Stimulated activated CD8-positive, alpha-beta memory T cell treated with anti-CD3 and anti-CD28 coated beads, Interleukin-7, amount 100 ng/mL, for 1 hour (primary cell): Measurements from ENCODE around the gene TMEM51.

Experiments
- DNase-seq, 2 donors: peaks; one replicate each; pipeline ENCODE4 v3.0.0-alpha.2; 2020; ENCODE audit warnings: low read depth in 2 of 2

The TMEM51 gene

DNA sequence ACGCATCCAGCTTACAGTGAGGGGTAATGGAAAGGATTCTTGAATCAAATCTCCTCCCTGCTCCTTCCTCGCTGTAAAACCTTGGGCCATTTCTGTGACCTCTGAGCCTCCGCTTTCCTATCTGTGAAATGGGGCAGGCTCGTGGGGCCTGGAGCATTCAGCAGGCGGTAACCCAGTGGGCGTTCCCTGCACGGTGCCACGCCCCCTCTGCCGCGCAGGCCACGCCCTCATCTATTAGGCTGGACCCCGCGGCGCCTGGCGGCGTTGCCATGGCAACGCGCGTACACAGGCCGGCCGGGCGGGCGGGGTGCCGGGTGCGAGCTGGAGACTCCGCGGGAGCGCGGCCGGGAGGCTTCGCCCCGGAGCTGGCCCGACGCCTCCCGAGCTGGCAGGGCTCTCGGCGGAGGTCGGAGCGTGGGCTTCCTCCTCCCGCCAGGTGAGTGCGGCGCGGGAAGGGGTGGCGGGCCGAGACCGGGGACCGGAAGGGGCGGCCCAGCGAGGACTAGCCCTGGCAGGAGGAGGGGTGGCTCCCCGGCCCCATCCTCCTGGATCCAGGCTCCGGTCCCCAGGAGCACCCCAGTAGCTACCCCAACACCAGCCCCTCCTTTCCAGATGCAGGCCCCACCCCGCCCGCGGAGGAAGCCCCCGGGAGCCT, 93.5 kb downstream of the TMEM51 start, which contains the start of gene FHAD1:
Gene FHAD1 (plus strand): TSS at position 264 of the 655 bp plus-strand sequence. CDS start 4,562 bp downstream, outside the sequence.
- peak in 1 of 2 donors; percentile 9 for DNase-seq

DNA sequence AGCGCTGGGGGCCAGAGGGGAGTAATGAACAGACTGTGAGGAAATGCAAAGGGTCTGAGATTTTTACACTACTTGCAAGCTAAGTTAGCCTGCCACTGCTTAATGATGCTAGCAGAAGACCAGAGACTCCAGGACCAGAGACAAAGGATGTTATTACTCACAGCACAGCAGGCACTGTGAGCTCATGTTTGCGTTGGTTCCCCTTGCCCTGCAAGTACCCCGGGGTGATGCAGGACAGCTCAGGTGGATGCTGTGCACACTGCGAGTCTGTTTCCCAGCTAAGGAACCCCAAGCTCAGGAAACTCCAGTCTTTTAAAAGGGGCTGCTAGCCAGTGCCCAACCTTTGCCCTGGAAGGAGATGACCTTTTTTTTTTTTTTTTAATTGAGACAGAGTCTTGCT, 94.7 kb downstream of the TMEM51 start:
- no peak for DNase-seq

DNA sequence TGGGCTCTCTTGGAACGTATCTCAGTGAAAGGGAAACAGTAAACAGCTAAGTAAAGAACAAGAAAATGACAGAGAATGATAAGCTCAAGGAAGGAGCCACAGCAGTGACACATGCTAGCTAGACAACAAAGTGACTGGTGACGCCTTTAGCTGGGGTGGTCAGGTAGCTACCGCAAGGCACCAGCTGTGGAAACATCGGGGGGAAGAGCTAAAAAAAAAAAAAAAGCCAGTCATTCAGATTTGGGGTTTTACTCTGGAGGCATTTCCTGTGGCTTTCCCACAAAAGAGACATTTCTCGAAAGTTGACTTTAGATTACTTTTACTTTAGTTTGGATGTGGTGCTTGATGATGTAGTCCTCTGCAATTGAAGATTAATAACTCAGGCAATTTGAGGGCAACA, 95.5 kb downstream of the TMEM51 start:
- DNase-seq, result peak in 1 of 2 donors; percentile 18

DNA sequence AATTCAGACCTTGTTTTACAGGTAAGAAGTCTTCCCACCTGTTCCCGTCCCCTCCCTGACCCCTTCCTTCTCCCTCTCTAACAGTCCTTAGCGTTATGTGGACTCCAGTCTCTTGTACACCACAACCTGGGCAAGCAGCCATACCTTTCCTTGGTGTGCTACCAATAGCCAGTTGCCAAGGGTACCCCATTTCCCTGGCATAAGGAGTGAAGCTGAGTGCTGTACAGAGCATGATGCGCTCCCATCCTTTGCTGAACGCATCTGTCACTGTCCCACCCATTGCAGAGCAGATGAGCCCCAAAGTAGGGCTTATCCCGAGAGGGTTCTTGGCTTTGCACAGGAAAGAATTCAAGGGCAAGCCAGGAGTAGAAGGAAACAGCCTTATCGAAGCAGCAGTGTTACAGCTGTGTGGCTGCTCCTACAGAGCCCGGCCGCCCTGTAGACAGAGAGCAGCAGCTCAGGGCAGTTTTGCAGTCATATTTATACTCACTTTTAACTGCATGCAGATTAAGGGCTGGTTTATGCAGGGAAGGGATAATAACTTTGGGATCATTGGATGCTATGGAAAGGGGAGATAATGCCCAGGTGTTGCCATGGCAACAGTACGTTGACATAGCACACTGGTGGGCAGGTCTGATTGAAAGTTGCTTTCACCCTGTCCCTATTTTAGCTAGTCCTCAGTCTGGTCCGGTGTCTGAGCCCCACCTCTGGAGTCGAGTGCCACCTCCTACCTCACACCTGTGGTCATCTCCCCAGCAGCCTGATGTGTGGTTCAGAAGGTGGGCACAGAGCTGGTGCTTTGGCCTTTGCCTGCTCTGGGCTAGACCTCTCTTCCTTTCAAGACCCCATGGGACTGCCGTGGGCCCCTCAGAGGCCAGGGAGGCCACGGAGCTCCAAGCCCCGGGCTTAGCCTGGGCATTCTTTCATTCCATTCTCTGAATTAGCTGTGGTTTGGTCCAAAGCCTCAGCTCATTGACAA, 98.6 kb downstream of the TMEM51 start:
- DNase-seq, result no peak

DNA sequence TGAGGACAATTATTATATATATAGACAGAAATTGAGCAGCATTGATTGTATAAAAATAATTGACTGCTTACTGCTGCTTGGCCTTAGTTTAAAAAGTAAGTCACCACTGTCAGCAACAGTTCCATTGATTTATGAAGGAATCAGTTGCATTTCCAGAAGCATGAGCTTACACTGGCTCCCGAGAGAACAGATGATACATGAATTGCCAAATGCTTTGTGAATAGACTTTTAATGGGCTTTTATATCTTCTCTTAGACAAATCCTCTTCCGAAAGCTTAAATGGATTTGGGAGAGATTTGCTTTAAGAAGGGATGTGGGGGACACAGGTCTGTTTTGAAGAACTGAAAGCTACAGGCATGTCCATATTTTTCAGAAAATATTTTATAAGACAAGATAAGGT, 101.0 kb downstream of the TMEM51 start:
- DNase-seq, result no peak

DNA sequence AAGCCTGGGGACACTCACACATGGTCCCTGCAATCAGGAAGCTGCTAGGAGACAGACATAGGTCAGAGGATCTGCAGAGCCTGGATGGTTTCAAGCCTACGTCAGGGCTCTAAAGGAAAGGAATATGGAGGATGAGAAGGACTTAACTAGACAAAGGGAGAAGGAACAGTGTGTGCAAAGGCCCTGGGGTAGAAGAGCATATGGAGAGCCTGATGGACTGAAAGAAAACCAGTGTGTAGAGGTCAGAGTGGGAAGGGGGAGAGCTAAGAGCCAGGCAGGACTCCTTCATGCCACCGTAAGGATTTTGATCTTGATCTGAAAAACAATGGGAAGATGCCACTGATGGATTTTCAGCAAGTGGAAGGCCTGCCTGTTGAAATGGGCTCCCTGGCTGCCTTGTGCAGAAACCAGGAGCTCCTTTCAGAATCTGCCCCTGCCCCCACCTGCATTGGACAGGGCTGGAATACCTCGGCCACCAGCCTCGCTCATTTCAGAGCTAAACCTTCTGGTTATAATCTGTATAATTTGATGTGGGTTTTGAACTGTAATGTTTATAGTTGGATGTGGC, 102.1 kb downstream of the TMEM51 start:
- no peak for DNase-seq

DNA sequence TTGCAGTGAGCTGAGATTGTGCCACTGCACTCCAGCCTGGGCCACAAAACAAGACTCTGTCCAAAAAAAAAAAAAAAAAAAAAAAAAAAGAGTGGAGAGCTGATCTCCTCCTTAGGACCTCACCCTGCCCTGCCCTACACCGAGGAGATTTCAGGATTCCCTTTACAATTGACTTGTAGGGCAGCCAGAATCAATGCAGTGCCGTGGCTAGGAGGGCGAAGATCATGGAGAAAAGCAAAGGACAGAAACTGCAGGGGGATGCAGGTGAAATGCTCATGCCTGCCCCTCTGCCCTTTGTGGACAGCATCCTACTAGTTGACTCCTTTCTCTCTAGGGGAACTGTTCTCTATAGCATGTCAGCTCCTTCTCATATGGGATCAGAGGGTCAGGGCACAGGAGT, 103.0 kb downstream of the TMEM51 start:
- DNase-seq, result no peak

DNA sequence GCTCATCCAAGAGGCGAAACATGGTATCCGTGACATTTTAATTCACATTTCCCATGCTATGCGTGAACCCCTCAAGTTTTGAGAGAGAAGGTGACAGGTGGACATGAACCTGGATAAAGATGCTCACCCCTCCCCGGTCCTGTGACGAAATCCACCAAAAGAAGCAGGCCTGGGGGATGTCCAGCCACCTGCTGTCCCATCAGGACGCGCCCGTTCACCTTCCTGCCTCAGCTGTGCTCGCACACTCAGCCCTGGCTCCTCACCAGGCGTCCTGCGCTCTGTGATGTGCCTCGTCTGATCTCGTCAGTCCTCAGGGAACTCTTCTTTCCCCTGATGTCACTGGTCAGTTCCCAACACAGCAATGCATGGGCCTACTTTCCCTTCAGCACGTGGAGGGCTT, 103.8 kb downstream of the TMEM51 start:
- no peak for DNase-seq

DNA sequence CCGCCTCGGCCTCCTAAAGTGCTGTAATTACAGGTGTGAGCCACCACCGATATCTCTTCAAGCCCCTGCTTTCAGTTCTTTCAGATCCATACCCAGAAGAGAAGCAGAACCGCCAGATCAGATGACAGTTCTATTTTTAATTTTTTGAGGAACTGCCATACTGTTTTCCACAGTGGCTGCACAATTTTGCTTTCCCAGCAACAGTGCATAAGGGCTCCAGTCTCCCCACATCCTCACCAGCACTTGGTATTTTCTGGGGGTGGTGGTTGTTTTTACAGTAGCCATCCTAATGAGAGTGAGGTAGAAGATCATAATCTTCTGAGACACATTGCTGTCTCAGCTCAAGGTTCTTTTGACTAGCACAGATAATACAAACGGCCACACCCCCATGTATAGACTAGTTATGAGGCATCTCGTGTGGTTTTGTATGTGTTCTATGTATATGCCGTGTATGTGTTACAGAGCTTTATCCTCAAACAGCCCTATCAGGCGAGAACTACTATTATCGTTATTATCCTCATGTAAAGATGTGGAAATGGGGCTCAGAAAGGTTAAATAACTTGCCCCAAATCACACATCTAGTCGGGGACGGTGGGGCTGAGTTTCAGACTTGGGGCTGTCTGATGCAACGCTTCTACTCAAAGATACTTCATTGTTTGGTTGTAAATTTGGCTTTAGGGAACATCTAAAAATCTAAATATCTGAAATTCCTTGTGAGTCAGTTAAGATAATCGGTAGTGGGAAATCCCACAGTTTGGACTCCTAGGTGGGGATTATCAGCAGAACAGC, 105.5 kb downstream of the TMEM51 start:
- DNase-seq, result no peak

DNA sequence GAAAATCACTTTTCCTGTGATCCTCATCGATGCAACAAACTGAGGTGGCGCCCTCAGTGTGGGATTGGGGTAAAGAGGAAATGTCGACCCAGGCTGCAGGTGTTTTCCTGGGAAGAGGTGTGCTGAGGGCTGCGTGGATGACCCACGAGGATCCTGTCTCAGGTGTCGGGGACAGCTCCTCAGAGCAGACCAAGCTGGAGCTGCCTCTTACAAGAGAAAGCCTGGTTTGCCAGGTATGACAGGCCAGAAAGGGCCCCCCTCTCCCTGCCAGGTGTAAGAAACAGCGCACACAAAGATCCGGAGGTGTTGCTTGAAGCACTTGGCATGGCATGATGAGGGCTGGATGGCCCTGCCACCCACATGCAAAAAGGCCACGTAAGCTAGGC, 106.1 kb downstream of the TMEM51 start:
- no peak for DNase-seq

DNA sequence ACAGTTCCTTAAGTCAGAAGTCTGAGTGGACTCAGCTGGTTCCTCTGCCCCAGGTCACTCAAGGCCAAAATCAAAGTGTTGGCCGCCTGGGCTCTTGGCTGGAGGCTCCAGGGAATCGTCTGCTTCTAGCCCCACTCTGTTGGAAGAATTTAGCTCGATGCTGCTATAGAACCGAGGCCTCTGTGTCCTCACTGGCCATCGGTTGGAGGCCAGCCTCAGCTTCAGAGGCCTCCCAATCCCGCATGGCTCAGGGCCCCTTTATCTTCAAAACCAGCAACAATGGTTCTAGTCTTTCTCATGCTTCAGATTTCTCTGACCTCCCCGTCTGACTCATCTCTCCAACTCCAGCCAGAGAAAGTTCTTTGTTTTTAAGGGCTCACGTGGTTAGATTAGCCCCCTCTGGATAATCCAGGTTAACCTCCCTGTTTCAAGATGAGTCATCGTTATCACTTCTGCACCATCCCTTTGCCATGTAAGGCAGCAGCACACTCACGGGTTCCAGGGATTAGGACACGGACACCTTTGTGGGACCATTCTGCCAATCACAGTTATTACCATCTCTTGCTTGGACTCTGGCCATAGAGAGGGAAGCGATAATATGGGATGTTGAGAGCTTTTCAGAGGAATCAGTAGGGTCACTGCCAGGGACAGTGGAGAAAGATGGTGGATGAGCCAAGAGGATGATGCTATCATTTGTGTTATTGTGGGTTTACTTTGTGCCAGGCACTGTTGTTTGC, 107.0 kb downstream of the TMEM51 start:
- no peak for DNase-seq

DNA sequence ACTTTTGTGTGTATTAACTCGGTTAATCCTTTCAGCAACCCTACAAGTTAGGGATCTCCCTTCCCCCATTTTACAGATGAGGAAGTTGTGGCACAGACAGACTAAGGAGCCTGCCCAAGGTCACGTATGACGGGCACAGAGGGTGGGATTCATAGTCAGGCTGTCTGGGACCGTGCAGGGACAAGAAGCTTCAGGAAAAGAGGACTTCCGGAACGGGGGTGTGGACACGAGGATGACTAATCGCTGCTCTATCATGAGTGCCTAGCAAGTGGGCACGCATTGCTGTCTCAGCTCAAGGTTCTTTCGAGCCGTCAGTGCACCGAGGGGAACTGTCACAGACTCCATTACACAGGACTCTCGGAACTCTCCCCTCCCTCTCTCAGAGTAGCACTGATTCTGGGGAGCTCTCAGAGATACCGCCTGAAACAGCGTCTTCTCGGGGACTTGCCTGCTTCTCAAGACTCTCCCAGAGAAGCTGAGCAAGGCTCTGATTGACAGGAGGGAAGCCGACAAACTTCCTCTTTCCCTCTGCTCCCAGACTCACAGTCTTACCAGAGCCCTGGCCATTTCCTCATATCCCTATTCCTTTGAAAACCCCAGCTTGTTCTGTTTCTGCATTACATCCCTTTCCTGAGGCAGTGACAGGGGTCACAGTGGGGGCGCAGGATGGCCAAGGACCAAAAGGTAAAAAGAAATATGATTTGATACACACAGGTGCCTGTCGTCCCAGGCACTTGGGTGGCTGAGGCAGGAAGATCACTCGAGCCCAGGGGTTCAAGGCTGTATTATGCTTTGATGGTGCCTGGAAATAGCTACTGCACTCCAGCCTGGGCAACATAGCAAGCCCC, 107.8 kb downstream of the TMEM51 start:
- no peak for DNase-seq

DNA sequence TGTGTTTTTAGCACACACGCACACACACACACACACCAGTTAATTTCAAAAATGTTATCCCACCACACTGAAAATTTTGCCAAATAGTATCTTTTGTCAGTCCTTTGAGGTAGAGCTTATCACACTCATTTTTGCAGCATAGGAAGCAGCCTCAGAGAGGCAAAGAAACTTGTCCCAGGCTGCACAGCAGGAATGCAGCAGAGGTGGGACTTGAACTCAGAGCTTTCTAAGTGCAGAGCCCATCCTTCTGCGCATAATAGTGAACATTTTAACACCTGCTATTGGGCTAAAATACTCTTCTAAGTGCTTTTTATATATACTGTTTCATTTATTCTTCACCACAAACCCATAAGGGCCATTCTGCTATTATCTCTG, 108.4 kb downstream of the TMEM51 start:
- no peak for DNase-seq

DNA sequence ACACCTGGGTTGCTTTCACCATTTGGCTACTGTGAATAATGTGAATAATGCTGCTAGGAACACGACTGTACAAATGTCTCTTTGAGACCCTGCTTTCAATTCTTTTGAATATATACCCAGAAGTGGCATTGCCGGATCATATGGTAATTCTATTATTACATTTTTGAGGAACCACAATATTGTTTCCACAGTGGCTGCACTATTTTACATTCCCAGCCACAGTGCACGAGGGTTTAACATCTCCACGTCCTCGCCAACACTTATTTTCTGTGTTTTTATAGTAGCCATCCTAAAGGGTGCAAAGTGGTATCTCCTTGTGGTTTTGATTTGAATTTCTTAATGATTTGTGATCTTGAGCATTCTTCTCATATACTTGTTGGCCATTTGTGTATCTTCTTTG, 109.2 kb downstream of the TMEM51 start:
- DNase-seq, result no peak

DNA sequence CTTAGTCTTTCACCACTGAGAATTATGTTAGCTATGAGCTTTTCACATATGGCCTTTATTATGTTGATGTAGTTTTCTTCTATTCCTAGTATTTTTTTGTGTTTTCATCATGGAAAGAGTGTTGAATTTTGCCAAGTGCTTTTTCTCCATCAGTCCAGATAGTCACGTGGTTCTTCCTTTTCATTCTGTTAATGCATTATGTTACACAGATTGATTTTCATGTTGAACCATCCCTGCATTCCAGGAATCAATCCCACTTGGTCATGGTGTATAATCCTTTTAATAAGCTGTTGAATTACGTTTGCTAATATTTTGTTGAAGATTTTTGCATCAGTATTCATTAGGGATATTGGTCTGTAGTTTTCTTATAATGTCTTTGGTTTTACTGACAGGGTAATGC, 111.2 kb downstream of the TMEM51 start:
- no peak for DNase-seq
